BLaER1 treated with 17β-estradiol and CSF1 and Interleukin-3, amounts not matched to agents 10 nM and 100 nM (cell line): Measurements from ENCODE around the gene HES4.

ENCODE experiments used
- H3K27ac ChIP-seq, 11 experiments: shearing (Covaris generic); formaldehyde crosslinking; 2 replicates each; pipeline ENCODE4 v1.8.1; 2022
- H3K27me3 ChIP-seq, 11 experiments: shearing (Covaris generic); formaldehyde crosslinking; 2 replicates each; pipeline ENCODE4 v1.8.1; 2022
- H3K36me3 ChIP-seq, 11 experiments: shearing (Covaris generic); formaldehyde crosslinking; 2 replicates each; pipeline ENCODE4 v1.8.1; 2022
- H3K4me1 ChIP-seq, 10 experiments: shearing (Covaris generic); formaldehyde crosslinking; 2 replicates each; pipeline ENCODE4 v1.8.1; 2022
- H3K4me2 ChIP-seq, 11 experiments: shearing (Covaris generic); formaldehyde crosslinking; 2 replicates each; pipeline ENCODE4 v1.8.1; 2022
- H3K4me3 ChIP-seq, 10 experiments: shearing (Covaris generic); formaldehyde crosslinking; 2 replicates each; pipeline ENCODE4 v1.8.1; 2022
- H3K9ac ChIP-seq, 11 experiments: shearing (Covaris generic); formaldehyde crosslinking; 2 replicates each; pipeline ENCODE4 v1.8.1; 2022
- H3K9me3 ChIP-seq, 11 experiments: shearing (Covaris generic); formaldehyde crosslinking; replicated peaks in 1 of 11; 2 replicates each; pipeline ENCODE4 v1.8.1; 2022
- H4K20me1 ChIP-seq, 11 experiments: shearing (Covaris generic); formaldehyde crosslinking; 2 replicates each; pipeline ENCODE4 v1.8.1; 2022
- Cebpa-rat ChIP-seq, 11 experiments: shearing (Covaris generic); IDR thresholded peaks; 2 replicates each; pipeline ENCODE4 v1.8.1; 2022

HES4 gene

DNA sequence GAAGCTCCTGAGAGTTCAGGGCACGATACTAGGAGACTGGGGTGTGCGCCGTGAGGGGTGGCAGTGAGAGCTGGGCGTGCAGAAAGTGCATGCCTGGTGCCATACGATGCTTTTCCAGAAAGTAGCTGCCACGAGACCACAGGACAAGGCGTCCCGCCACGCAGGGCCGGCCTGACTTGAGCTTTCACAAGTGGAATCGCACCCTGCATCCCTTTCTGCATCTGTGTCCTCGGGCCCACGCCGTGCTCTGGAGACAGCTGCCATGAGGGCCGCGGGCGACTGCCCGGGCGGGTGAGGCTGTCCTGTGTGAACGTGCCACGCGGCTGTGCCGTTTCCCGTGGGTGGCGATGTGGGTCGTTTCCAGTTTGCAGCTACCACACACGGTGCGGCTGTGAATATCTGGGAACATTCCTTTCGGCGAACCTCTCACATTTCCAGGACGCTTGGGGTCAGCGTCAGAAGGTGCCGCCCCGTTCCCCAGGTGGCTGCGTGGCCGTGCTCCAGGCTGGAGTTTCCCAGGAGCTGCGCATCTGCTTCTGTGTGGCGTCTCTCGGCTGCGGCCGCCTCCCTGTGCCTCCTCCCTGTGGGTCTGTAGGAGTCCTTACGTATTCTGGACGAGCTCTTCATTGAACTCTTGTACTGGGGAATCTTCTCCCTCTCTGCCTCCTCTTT lies 17.0 kb downstream of the HES4 start:
- no peak overlapping the region for H3K9ac ChIP-seq
- H3K4me3 ChIP-seq, result no peak overlapping the region
- peaks cover 0 to 22% (median 0%) of the 10 kb centered on the region in 11 experiments; a peak in 4 of 22 replicates for H4K20me1 ChIP-seq
- peak overlapping the region in 1 of 11 experiments; percentile 25; a peak in 1 of 22 replicates for H3K4me2 ChIP-seq
- peaks cover 0 to 14% (median 11%) of the 10 kb centered on the region in 10 experiments; a peak in 12 of 20 replicates for H3K4me1 ChIP-seq
- H3K9me3 ChIP-seq, result 0 out of 22 replicates have a peak, but pooled peaks cover 0 to 4% (median 0%) of the 10 kb centered on the region in 11 experiments
- H3K36me3 ChIP-seq, result no peaks in the 10 kb centered on the region
- H3K27ac ChIP-seq, result no peak overlapping the region
- TF ChIP-seq Cebpa-rat (IDR thresholded peaks at IDR 0.05), result no peak
- peaks cover 17 to 61% (median 30%) of the 10 kb centered on the region in 11 experiments for H3K27me3 ChIP-seq

DNA sequence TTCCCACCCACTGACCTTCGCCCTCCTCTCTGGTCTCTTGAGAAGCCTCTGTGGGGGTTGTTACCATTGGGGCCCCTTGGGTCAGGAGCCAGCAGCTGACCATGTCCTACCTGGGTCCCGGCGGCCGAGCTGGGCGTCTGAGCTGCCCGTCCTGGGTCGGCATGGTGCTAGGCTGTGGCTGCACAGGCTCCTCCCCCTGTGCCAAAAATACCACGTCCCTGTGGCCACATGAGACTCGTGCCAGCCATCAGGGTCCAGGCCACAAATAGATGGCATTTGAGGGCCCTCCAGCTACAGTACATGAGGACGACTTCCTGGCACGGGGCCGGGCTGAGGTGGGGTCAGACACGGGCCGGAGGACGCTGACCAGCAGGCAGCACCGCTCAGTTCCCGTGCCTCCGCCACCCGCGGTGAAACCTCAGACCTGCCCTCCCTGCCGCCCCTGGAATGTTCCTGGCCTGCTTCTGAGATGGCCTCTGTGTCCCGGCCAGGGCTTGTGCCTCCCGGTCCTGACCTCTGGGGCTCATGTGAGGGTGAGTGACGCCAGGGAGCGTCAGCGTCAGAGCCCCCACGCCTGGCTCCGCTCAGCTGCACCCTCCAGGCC lies 17.8 kb downstream of the HES4 start, which contains the start of gene PERM1:
Gene PERM1, minus strand, starts transcription at position 139 of the 604 bp plus-strand sequence. CDS start 1,064 bp downstream, outside the sequence.
- peaks cover 0 to 22% (median 0%) of the 10 kb centered on the region in 11 experiments; a peak in 4 of 22 replicates for H4K20me1 ChIP-seq
- TF ChIP-seq Cebpa-rat (IDR thresholded peaks at IDR 0.05), result no peak
- H3K36me3 ChIP-seq, result no peaks in the 10 kb centered on the region
- peaks cover 17 to 61% (median 30%) of the 10 kb centered on the region in 11 experiments for H3K27me3 ChIP-seq
- H3K9me3 ChIP-seq, result 0 out of 22 replicates have a peak, but pooled peaks cover 0 to 4% (median 0%) of the 10 kb centered on the region in 11 experiments
- H3K27ac ChIP-seq, result no peak within 1 kb of the TSS
- peaks cover 0 to 14% (median 11%) of the 10 kb centered on the region in 10 experiments; a peak in 12 of 20 replicates for H3K4me1 ChIP-seq
- peak within 1 kb of the TSS in 3 of 11 experiments; percentile 10 to 35 (median 15); a peak in 3 of 22 replicates for H3K9ac ChIP-seq
- no peak within 1 kb of the TSS for H3K4me3 ChIP-seq
- H3K4me2 ChIP-seq, result peak within 1 kb of the TSS in 8 of 11 experiments; percentile 24 to 60 (median 51); a peak in 15 of 22 replicates

GRCh38 chr1:981491-981954 lies 18.4 kb downstream of the HES4 start:
- peaks cover 0 to 14% (median 11%) of the 10 kb centered on the region in 10 experiments; a peak in 12 of 20 replicates for H3K4me1 ChIP-seq
- peaks cover 0 to 22% (median 0%) of the 10 kb centered on the region in 11 experiments; a peak in 4 of 22 replicates for H4K20me1 ChIP-seq
- no peak for TF ChIP-seq Cebpa-rat (IDR thresholded peaks at IDR 0.05)
- H3K27ac ChIP-seq, result no peak overlapping the region
- H3K9me3 ChIP-seq, result 0 out of 22 replicates have a peak, but pooled peaks cover 0 to 4% (median 0%) of the 10 kb centered on the region in 11 experiments
- H3K27me3 ChIP-seq, result peaks cover 17 to 60% (median 29%) of the 10 kb centered on the region in 11 experiments
- H3K9ac ChIP-seq, result peak overlapping the region in 1 of 11 experiments; percentile 35; a peak in 1 of 22 replicates
- no peaks in the 10 kb centered on the region for H3K36me3 ChIP-seq
- H3K4me2 ChIP-seq, result peak overlapping the region in 8 of 11 experiments; percentile 24 to 60 (median 51); a peak in 15 of 22 replicates
- no peak overlapping the region for H3K4me3 ChIP-seq

GRCh38 chr1:980602-981395 lies 19.1 kb downstream of the HES4 start:
- peaks cover 14 to 56% (median 29%) of the 10 kb centered on the region in 11 experiments for H3K27me3 ChIP-seq
- peaks cover 0 to 25% (median 0%) of the 10 kb centered on the region in 11 experiments; a peak in 7 of 22 replicates for H4K20me1 ChIP-seq
- no peak overlapping the region for H3K4me3 ChIP-seq
- no peak overlapping the region for H3K9ac ChIP-seq
- 0 out of 22 replicates have a peak, but pooled peaks cover 0 to 4% (median 0%) of the 10 kb centered on the region in 11 experiments for H3K9me3 ChIP-seq
- H3K27ac ChIP-seq, result no peak overlapping the region
- H3K4me1 ChIP-seq, result peaks cover 4 to 20% (median 17%) of the 10 kb centered on the region in 10 experiments; a peak in 18 of 20 replicates
- no peak for TF ChIP-seq Cebpa-rat (IDR thresholded peaks at IDR 0.05)
- no peaks in the 10 kb centered on the region for H3K36me3 ChIP-seq
- no peak overlapping the region for H3K4me2 ChIP-seq

DNA sequence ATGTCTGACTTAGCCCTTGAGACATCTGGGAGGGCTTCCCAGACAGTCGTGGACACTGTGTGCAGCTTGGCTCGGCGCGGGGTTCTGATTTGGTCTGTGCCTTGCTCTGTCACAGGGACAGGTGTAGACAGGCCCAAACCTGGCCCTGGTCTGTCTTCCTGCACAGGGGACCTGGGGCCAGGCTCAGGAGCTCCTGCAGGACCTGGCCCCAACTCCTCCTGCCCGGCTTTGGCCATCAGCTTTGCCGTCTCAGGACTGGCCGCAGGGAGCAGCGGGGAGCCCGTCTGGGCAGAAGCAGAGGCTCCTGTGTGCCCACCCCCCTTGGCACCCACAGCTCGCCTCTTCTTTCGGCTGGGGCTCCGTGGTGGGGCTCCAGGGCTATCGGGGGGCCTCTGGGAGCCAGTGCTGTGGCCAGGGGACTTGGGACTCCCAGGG lies 19.7 kb downstream of the HES4 start:
- no peak overlapping the region for H3K27ac ChIP-seq
- H3K4me2 ChIP-seq, result no peak overlapping the region
- no peak overlapping the region for H3K9ac ChIP-seq
- H3K36me3 ChIP-seq, result no peaks in the 10 kb centered on the region
- no peak for TF ChIP-seq Cebpa-rat (IDR thresholded peaks at IDR 0.05)
- H3K4me3 ChIP-seq, result no peak overlapping the region
- peaks cover 0 to 31% (median 4%) of the 10 kb centered on the region in 11 experiments; a peak in 9 of 22 replicates for H4K20me1 ChIP-seq
- H3K27me3 ChIP-seq, result peaks cover 14 to 56% (median 29%) of the 10 kb centered on the region in 11 experiments
- peaks cover 4 to 25% (median 22%) of the 10 kb centered on the region in 10 experiments; a peak in 18 of 20 replicates for H3K4me1 ChIP-seq
- 0 out of 22 replicates have a peak, but pooled peaks cover 0 to 4% (median 0%) of the 10 kb centered on the region in 11 experiments for H3K9me3 ChIP-seq

DNA sequence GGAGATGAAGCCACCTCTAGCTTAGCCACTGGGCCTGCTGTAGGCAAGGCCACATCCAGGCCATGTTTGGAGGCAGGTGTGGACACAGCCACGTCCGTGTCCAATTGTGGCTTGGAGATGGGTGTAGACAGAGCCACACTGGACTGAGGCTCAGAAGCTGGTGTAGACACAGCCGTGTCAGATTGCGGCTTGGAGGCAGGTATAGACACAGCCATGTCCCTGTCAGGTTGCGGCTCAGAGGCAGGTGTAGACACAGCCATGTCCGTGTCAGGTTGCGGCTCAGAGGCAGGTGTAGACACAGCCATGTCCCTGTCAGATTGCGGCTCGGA lies 20.2 kb downstream of the HES4 start:
- Histone ChIP-seq H3K27ac (no peak overlapping the region), H3K36me3 (no peaks in the 10 kb centered on the region), H3K4me2 (no peak overlapping the region), H3K4me3 (no peak overlapping the region), H3K9me3 (0 out of 22 replicates have a peak, but pooled peaks cover 0 to 4% (median 0%) of the 10 kb centered on the region in 11 experiments), H3K27me3 (peaks cover 15 to 56% (median 29%) of the 10 kb centered on the region in 11 experiments), H3K4me1 (peaks cover 4 to 25% (median 22%) of the 10 kb centered on the region in 10 experiments; a peak in 18 of 20 replicates), H4K20me1 (peaks cover 0 to 33% (median 4%) of the 10 kb centered on the region in 11 experiments; a peak in 9 of 22 replicates), H3K9ac (no peak overlapping the region)
- no peak for TF ChIP-seq Cebpa-rat (IDR thresholded peaks at IDR 0.05)

- TF ChIP-seq Cebpa-rat (IDR thresholded peaks at IDR 0.05), result no peak
- Histone ChIP-seq H3K27me3 (peaks cover 16 to 57% (median 29%) of the 10 kb centered on the region in 11 experiments; a peak in 19 of 22 replicates), H3K4me3 (no peak overlapping the region), H3K36me3 (no peaks in the 10 kb centered on the region), H4K20me1 (peaks cover 0 to 33% (median 4%) of the 10 kb centered on the region in 11 experiments; a peak in 9 of 22 replicates), H3K27ac (no peak overlapping the region), H3K9me3 (0 out of 22 replicates have a peak, but pooled peaks cover 0 to 4% (median 0%) of the 10 kb centered on the region in 11 experiments), H3K4me2 (no peak overlapping the region), H3K4me1 (peaks cover 4 to 25% (median 22%) of the 10 kb centered on the region in 10 experiments; a peak in 18 of 20 replicates), H3K9ac (no peak overlapping the region)
Observed at GRCh38 chr1:978835-979743, 20.8 kb downstream of the HES4 start.
